GM18868 (cell line): ENCODE data around the gene TGM2.
"Not testable (repeated sequence)": the region's sequence is repeated elsewhere in the genome, so short reads cannot be mapped to it uniquely, and the experiment has no call there.

Source experiments
- ATAC-seq: cut with Tn5 transposase; IDR thresholded peaks from one replicate; pipeline ENCODE4 v1.9.1; 2021; ENCODE audit warnings: mild to moderate bottlenecking, moderate library complexity; ENCODE audit not compliant: unreplicated experiment

TGM2 gene

DNA sequence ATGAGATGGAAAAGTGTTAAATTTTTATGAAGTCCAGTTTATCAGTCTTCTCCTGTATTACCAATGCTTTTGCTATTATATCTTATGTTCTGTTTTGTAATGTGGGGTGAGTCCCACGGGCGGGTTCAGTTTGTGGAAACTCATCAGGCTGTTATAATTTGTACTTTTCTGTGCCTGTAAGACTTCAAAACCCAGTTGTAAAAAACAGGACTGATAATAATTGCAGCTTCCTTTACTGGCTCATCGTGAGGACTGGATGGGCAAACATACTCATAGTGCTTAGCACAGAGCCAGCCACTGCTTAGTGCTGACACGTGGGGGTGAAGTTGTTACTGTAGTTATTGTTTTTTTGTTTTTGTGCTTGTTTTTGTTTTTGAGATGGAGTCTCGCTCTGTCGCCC, 45.6 kb downstream of the TGM2 start:
- ATAC-seq: no peak

GRCh38 chr20:38117635-38118034, 47.4 kb downstream of the TGM2 start:
- ATAC-seq: no peak

GRCh38 chr20:38117205-38117604, 47.9 kb downstream of the TGM2 start:
- no peak for ATAC-seq

DNA sequence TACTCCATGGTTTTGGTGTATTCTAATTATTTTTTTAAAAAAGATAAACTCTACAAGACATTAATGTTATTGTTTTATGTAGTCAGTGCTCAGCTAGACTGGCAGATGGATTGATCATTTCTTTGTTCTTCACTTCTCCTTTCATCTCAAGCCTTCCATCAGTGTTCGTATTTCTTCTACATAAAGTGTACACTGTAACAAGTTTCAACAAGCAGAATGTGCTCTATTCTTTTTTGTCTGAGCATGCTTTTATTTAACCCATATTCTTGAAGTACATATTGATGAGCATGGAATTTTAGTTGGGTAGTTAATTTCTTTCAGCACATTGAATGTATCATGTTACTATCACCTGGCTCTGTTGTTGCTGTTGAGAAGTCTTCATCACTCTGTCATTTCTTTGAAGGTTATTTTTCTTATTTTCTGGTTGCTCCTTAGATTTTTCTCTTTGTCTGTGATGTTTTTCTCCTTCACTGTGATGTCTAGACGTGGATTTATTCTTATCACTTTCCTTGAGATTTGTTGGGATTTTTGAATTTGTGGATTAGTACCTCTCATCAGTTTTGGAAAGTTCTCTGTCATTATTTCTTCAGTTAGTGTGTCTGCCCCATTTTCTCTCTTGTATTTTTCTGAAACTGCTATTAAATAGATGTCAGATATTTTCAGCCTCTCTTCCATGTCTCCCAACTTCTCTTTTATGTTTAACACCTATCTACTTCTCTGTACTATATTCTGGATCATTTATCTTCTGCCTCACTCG, 48.5 kb downstream of the TGM2 start:
- ATAC-seq: no peak

DNA sequence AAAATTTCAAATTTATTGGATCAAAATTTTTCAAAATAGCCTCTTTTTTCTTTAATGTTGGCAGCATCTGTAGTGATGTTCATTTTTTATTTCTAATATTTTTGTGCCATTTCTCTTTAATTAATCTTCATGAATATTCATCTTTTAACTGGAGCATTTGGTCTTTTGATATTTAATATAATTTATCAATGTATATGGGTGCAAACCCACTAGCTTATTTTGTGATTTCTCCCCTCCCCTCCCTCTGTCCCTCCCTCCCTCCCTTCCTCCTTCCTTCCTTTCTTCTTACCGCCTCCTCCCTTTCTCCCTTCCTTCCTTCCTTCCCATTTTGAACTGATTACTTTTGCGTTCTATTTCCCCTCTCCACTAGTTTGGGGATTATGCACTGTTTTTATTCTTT, 49.2 kb downstream of the TGM2 start:
- no peak for ATAC-seq

DNA sequence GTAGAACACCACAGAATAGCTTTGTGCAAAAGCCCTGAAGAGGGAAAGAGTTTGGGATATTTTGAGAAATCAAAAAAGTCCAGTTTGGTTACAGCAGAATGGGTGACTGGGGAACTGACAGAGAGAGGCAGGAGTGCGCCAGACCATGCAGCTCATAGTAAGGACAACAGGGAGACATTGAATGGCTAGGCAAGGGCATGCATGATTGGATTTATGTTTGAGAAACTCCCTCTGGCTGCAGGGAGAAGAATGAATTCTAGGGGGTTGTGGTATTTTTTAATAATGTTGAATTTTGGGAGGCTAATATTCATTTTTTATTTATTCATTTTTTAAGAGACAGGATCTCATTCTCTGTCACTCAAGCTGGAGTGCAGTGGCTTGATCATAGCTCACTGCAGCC, 49.9 kb downstream of the TGM2 start:
- ATAC-seq: no peak

- no peak for ATAC-seq
Measured at GRCh38 chr20:38114353-38114791, 50.7 kb downstream of the TGM2 start.

- no peak for ATAC-seq
Measured at GRCh38 chr20:38113401-38114325, 51.4 kb downstream of the TGM2 start.

- no peak for ATAC-seq
Measured at GRCh38 chr20:38112930-38113294, 52.2 kb downstream of the TGM2 start.

DNA sequence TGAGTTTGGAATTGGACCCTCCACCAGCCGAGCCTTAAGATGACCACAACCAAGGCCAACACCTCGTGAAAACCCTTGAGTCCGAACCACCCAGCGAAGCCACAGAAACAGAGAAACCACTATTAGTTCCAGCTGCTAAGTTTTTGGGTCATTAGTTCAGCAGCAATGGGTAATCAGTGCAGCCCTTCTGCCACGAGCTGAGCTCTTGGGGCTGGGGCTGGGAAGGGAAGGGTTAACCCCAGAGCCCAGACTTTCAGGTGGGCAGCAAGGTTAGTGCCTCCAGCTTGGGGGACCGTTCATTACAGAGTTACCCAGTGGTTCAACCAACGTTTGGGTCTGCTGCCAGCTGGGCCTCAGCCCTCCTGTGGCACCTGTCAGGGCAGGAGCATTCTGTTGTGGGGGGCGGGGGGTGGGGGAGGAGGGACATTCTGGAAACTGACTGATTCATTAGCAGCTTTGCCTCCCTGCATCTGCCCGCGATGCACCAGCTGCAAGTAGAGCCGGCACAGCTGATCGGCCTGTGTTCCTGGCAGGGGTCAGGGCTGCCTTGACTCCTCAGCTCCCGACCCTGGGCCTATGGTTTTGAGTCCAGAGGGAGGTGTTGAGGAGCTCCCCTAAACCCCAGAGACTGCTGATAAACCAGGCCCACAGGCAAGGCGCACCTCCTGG, 52.7 kb downstream of the TGM2 start:
- ATAC-seq: no peak

DNA sequence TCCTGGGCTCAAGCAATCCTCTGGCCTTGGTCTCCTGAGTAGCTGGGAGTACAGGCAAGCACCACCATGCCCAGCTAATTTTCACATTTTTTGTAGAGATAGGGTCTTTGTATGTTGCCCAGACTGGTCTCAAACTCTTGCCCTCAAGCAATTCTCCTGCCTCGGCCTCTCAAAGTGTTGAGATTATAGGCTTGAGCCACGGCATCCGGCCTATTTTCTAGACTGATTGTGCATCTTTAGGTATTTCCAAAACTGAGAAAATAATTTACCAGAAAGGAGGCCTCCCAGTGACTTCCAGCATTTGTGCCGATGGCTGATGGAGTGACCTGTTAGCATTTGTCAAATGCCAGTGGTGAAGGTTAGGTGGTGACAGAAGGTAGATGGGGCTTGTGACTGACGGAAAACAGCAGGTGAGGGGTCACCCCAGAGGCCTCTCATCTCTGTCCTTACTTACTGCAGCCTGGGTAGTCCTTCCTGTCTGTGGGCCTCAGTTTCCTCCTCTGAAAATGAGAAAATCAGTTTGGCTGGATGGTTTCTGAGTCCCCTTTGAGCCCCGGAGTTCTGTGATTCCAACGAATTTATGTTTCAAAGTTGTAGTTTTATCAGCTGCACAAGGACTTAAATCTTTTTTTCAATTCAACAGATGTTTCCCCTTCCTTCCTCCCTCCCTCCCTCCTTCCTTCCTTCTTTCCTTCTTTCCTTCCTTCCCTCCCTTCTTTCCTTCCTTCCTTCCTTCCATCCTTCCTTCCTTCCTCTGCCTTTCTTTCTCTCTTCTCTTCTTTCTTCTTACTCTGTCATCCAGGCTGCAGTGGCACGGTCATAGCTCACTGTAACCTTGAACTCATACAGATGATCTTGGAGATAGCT, 53.5 kb downstream of the TGM2 start:
- ATAC-seq: no peak

- no peak for ATAC-seq
Measured at GRCh38 chr20:38110525-38111178, 54.4 kb downstream of the TGM2 start.

DNA sequence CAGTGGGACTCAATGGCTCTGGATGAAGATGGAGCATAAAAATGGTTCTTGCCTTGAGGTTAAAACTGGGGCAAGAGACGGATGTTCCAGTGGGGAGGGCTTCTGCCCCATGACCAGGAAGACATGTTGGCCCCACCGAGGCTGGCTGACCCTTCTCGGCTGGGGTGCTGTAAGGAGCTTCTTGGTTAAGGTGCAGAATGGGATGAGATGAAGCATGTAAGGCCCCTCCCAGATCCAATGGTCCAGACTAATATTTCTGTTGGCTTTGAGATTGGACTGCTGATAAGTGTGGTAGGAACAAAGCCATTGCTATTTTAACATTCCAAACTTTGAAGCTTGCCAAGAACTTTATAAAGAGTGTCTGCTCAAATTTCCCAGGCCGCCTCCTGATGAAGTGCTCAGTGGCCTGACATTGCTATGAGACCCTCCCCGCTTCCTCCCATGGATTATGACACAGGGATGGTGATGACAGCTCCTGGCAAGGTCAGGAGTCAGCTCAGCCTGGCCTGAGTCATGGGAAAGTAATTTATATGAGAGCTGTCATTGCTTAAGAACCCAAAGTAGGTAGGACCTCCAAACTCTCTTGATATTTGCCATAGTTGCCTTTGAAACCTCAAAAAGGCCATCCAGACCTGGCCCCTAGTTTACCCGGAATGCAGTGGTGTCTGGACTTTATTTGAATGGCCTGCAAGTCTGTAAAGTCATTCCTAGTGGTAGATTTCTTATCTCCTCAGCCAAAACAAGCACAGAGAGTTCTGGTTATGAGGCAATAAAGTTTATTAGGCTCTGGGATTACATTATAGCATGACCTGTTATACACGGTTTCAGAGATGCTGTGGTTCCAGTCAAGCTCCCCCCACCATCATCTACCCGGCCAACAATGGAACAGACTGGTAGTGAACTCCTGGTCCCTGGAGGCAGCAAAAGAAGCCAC, 55.2 kb downstream of the TGM2 start:
- no peak for ATAC-seq

GRCh38 chr20:38108986-38109541, 56.0 kb downstream of the TGM2 start:
- no peak for ATAC-seq

DNA sequence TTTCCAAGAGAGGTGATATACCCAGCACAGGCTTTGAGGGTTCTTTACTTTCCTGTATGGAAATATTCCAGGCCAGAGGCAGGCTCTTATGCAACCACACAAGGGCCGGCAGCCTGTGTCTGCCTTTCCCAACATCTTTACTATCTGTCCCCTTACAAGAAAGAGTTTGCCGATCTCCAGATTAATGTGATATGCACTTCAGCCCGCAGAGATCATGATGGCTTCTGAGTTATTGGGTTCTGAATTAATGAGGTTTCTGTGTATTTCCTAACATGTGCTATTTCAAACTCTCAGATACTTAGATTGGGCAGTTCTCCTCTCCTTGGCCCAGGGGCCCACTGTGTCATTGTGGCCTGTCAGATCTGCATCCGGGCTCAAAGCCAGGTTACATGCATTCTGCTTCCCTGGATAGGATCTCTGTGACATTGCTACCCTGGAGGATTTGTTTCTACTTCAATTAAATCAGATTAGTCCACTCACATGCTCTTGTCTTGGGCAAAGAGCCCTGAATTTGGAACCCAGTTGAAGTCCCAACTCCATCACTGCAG, 56.6 kb downstream of the TGM2 start:
- ATAC-seq: no peak

DNA sequence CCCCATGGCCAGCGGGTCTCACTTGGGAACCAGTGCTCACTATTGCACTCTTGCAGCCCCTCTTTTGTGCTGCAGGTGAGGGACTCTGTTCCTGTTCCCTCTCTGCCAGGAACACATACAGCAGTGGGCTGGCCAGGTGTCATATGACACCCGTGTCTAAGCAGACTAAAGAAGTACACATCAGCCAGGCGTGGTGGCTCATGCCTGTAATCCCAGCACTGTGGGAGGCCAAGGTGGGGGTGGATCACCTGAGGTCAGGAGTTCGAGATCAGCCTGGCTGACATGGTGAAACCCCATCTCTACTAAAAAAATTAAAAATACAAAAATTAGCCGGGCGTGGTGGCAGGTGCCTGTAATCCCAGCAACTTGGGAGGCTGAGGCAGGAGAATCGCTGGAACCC, 57.2 kb downstream of the TGM2 start:
- not testable (repeated sequence) for ATAC-seq

DNA sequence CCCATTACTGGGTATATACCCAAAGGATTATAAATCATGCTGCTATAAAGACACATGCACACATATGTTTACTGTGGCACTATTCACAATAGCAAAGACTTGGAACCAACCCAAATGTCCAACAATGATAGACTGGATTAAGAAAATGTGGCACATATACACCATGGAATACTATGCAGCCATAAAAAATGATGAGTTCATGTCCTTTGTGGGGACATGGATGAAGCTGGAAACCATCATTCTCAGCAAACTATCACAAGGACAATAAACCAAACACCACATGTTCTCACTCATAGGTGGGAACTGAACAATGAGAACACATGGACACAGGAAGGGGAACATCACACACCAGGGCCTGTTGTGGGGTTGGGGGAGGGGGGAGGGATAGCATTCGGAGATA, 57.7 kb downstream of the TGM2 start:
- not testable (repeated sequence) for ATAC-seq

DNA sequence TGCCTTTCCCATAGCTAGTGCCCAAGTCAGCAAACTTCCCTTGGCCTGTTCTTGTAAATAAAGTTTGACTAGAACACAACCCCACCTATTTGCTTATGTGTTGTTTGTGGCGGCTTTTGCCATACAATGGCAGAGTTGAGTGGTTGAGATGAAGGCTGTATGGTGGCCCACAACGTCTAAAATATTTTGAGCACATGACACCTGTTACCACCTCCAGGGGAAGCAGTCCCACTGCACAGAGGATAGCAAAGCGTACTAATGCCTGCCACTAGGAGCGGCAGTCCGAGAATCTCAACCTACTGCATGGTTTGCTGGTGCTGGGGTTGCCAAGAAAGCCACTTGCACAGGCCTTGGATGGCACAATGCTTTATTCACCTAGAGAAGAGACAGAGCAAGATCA, 58.6 kb downstream of the TGM2 start:
- no peak for ATAC-seq
